Testis (tissue), 3 donors: ENCODE data around the gene GPR155. TPM values are rescaled to one million over a fixed set of nuclear protein-coding genes. Genes with fewer than 3 reads are reported as not detected.
"Not testable (repeated sequence)": the region's sequence is repeated elsewhere in the genome, so short reads cannot be mapped to it uniquely, and the experiment has no call there.

Source experiments
- DNase-seq: peaks from one replicate; pipeline ENCODE4 v3.0.0-alpha.2; 2019
- H3K27ac ChIP-seq, 2 donors: fragments of 200-600 bp; sonication (generic); one replicate each; pipeline ENCODE4 v1.5.1; 2019
- H3K27me3 ChIP-seq: fragments of 200-600 bp; sonication (generic); one replicate; pipeline ENCODE4 v1.5.1; 2019
- H3K36me3 ChIP-seq: fragments of 200-600 bp; sonication (generic); one replicate; pipeline ENCODE4 v1.5.1; 2017; ENCODE audit warnings: low read depth; ENCODE audit errors: missing control alignments
- H3K4me1 ChIP-seq: fragments of 200-600 bp; sonication (generic); one replicate; pipeline ENCODE4 v1.5.1; 2019
- H3K4me3 ChIP-seq, 2 donors: fragments of 200-600 bp; sonication (generic); one replicate each; pipeline ENCODE4 v1.5.1; 2017 to 2019
- H3K9me3 ChIP-seq: fragments of 200-600 bp; sonication (generic); one replicate; pipeline ENCODE4 v1.5.1; 2017
- CTCF ChIP-seq, 3 experiments: fragments of 450-650 bp in 2 of 3; fragments of 200-600 bp in 1 of 3; sonication (generic) in 1 of 3; IDR thresholded peaks; one replicate each; pipeline ENCODE4 v1.5.1; 2016 to 2019; ENCODE audit warnings: antibody characterized with exemption in 3 of 3, mild to moderate bottlenecking in 2 of 3, moderate library complexity in 1 of 3
- POLR2A ChIP-seq: fragments of 450-650 bp; IDR thresholded peaks from one replicate; pipeline ENCODE4 v1.6.1; 2017; ENCODE audit warnings: antibody characterized with exemption, mild to moderate bottlenecking, moderate library complexity
- WGBS, 2 donors: methylation state at CpG; one replicate each; pipeline ENCODE4 v1.1.5; 2018; 5-methylcytosine and 5-hydroxymethylcytosine counted together
- intact Hi-C: fragments of 100-400 bp; cut with DNase I; formaldehyde crosslinking; loops from one replicate; pipeline ENCODE4 v1.15.1; 2023; ENCODE audit warnings: low total_unique reads
- polyA plus RNA-seq: library from polyadenylated mRNA; stranded (reverse); fragments of 350-450 nt; fragmentation: Illumina TruSeq; extraction: RNeasy Lipid Tissue Mini Kit (QIAGEN cat#74804); gene quantifications from one replicate; pipeline ENCODE4 v1.2.3, GENCODE V29; 2014; ENCODE audit warnings: low read depth, low replicate concordance; ENCODE audit not compliant: insufficient read depth
- total RNA-seq, 2 donors: library from RNA; depleted of rRNA; stranded (reverse); fragments of >200 nt; gene quantifications; one replicate each; pipeline ENCODE4 v1.2.3, GENCODE V29; 2016

GPR155 gene
- total and polyA plus RNA-seq, 3 donors from 2014 or later: 2.5 to 4.0 (median 3.6) TPM

DNA sequence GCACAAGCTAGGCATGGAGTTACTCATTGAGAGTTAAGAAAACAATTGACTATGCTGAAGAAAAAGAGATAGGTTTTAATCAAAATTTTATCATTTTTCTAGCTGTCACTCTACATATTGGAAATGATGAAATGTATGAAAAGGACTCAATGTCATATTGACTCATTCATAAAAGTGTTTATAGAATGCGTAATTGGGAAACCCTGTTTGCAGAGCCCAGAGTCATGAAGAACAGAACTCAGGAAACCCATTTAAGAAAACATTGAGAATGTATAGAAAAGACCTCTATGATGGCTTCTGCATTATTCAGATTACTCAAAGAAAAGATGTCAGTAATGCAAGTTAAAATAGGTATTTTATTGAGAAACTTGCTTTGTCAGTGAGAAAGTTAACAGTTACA lies 54.9 kb downstream of the GPR155 start:
- Histone ChIP-seq H3K36me3 (no peaks in the 10 kb centered on the region), H3K27ac (no peak overlapping the region), H3K9me3 (no peaks in the 10 kb centered on the region), H3K4me1 (no peaks in the 10 kb centered on the region), H3K4me3 (no peak overlapping the region), H3K27me3 (no peaks in the 10 kb centered on the region)
- intact Hi-C loops: no loop called here
- no peak for DNase-seq
- no peak for TF ChIP-seq CTCF (IDR thresholded peaks at IDR 0.05)
- 95 to 97% methylated on average over 1 of the region's 1 CpG for WGBS, 2 donors

- no peak for DNase-seq
- intact Hi-C loops: no loop called here
- no peak overlapping the region for H3K27ac ChIP-seq
- no peaks in the 10 kb centered on the region for H3K9me3 ChIP-seq
- no peaks in the 10 kb centered on the region for H3K4me1 ChIP-seq
- no peaks in the 10 kb centered on the region for H3K27me3 ChIP-seq
- no peaks in the 10 kb centered on the region for H3K36me3 ChIP-seq
- 94 to 97% methylated on average over 2 of the region's 2 CpGs for WGBS, 2 donors
- H3K4me3 ChIP-seq: no peak overlapping the region
- no peak for TF ChIP-seq CTCF (IDR thresholded peaks at IDR 0.05)
These were observed 56.8 kb downstream of the GPR155 start for GRCh38 chr2:174430066-174430465.

- no peak overlapping the region for H3K27ac ChIP-seq
- H3K4me1 ChIP-seq: no peaks in the 10 kb centered on the region
- H3K9me3 ChIP-seq: no peaks in the 10 kb centered on the region
- H3K4me3 ChIP-seq: no peak overlapping the region
- no peak for DNase-seq
- intact Hi-C loops: no loop called here
- TF ChIP-seq POLR2A (no peak), CTCF (IDR thresholded peaks at IDR 0.05) (no peak)
- no peaks in the 10 kb centered on the region for H3K27me3 ChIP-seq
- WGBS, 2 donors: 91 to 100% methylated on average over 1 of the region's 1 CpG
- no peaks in the 10 kb centered on the region for H3K36me3 ChIP-seq
These were observed 58.6 kb downstream of the GPR155 start for GRCh38 chr2:174428214-174428613.

- H3K27ac ChIP-seq: no peak overlapping the region
- no peak for DNase-seq
- TF ChIP-seq POLR2A: no peak
- no peak for TF ChIP-seq CTCF (IDR thresholded peaks at IDR 0.05)
- H3K4me3 ChIP-seq: no peak overlapping the region
- intact Hi-C loops: no loop called here
- no peaks in the 10 kb centered on the region for H3K36me3 ChIP-seq
- H3K9me3 ChIP-seq: no peaks in the 10 kb centered on the region
- no peaks in the 10 kb centered on the region for H3K4me1 ChIP-seq
- no peaks in the 10 kb centered on the region for H3K27me3 ChIP-seq
These were observed 74.6 kb downstream of the GPR155 start for GRCh38 chr2:174412256-174412655.

DNA sequence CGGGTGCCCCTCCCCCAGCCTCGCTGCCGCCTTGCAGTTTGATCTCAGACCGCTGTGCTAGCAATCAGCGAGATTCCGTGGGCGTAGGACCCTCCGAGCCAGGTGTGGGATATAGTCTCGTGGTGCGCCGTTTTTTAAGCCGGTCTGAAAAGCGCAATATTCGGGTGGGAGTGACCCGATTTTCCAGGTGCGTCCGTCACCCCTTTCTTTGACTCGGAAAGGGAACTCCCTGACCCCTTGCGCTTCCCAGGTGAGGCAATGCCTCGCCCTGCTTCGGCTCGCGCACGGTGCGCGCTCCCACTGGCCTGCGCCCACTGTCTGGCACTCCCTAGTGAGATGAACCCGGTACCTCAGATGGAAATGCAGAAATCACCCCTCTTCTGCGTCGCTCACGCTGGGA lies 76.8 kb downstream of the GPR155 start:
- H3K27ac ChIP-seq, H3K36me3 ChIP-seq, H3K27me3 ChIP-seq, H3K4me3 ChIP-seq, intact Hi-C loops, H3K9me3 ChIP-seq, DNase-seq, H3K4me1 ChIP-seq: not testable (repeated sequence)
- WGBS, 2 donors: 78 to 100% methylated on average over 3 to 16 of the region's 31 CpGs
